HG03558 (cell line): Measurements from ENCODE around the gene GSG1L.

ENCODE experiments used
- ATAC-seq: cut with Tn5 transposase; IDR thresholded peaks from one replicate; pipeline ENCODE4 v1.9.1; 2021; ENCODE audit warnings: moderate number of reproducible peaks; ENCODE audit not compliant: unreplicated experiment; ENCODE audit errors: extremely low read depth

Gene GSG1L

GRCh38 chr16:27829975-27830374 is 233.5 kb downstream of the GSG1L start:
- no peak for ATAC-seq

- no peak for ATAC-seq
Measured at GRCh38 chr16:27828671-27829070, 234.8 kb downstream of the GSG1L start.

- no peak for ATAC-seq
Measured at GRCh38 chr16:27827765-27828164, 235.7 kb downstream of the GSG1L start.

GRCh38 chr16:27826893-27827289 is 236.6 kb downstream of the GSG1L start:
- no peak for ATAC-seq

- ATAC-seq: no peak
Measured at GRCh38 chr16:27826081-27826892, 237.2 kb downstream of the GSG1L start.

GRCh38 chr16:27824786-27825185 is 238.7 kb downstream of the GSG1L start:
- no peak for ATAC-seq

GRCh38 chr16:27824006-27824405 is 239.5 kb downstream of the GSG1L start:
- ATAC-seq: no peak

- ATAC-seq: no peak
Measured at GRCh38 chr16:27823421-27823820, 240.1 kb downstream of the GSG1L start.

GRCh38 chr16:27822996-27823395 is 240.5 kb downstream of the GSG1L start:
- no peak for ATAC-seq

- ATAC-seq: no peak
Measured at GRCh38 chr16:27822529-27822928, 241.0 kb downstream of the GSG1L start.

GRCh38 chr16:27820646-27821345 is 242.7 kb downstream of the GSG1L start:
- no peak for ATAC-seq

GRCh38 chr16:27819881-27820610 is 243.5 kb downstream of the GSG1L start:
- no peak for ATAC-seq

GRCh38 chr16:27819356-27819755 is 244.2 kb downstream of the GSG1L start:
- no peak for ATAC-seq

GRCh38 chr16:27818246-27818645 is 245.3 kb downstream of the GSG1L start:
- ATAC-seq: no peak

GRCh38 chr16:27817038-27817437 is 246.5 kb downstream of the GSG1L start:
- ATAC-seq: no peak

- ATAC-seq: no peak
Measured at GRCh38 chr16:27816561-27816960, 247.0 kb downstream of the GSG1L start.

- no peak for ATAC-seq
Measured at GRCh38 chr16:27813591-27813990, 249.9 kb downstream of the GSG1L start.

- ATAC-seq: no peak
Measured at GRCh38 chr16:27811881-27812280, 251.6 kb downstream of the GSG1L start.

GRCh38 chr16:27806986-27807385 is 256.5 kb downstream of the GSG1L start:
- no peak for ATAC-seq

GRCh38 chr16:27806388-27806787 is 257.1 kb downstream of the GSG1L start:
- ATAC-seq: no peak

GRCh38 chr16:27805828-27806351 is 257.6 kb downstream of the GSG1L start:
- no peak for ATAC-seq
